A549 treated with CORT108297 at 1 μM for 4 hours (cell line): ENCODE results near the gene VGLL4. TPM values are rescaled to one million over a fixed set of nuclear protein-coding genes. Genes with fewer than 3 reads are reported as not detected.

Experiments used
- total RNA-seq: library from RNA; stranded (reverse); fragments of 200-300 nt; extraction: Qiagen RNA extraction; gene quantifications from 5 replicates; pipeline ENCODE4 v1.2.3, GENCODE V29; 2022

Gene VGLL4
- 27.1 to 34.1 TPM (median 31.1 TPM) in 5 replicates for total RNA-seq

DNA sequence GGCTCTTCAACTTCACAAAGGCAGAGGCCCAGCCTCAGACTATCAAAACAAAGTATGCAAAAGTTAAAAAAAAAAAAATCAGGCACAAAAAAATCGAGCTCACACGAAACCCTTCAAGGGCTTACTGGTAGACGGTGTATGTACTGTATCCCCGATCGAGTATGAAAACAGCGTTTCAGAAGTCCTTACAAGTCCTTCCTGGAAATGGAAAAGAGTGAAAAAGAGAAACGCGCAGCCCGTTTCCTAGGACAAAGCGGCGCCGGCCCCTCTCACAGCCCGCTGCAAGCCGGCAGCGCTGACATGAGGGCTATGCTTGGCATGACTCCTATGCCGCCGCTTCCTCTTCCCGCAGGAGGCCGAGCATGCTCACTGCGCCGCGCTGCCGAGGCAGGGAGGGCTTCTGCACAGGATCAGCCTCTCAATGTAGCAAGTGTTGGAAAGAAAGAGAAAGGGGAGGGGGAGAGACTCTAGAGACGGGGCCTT lies at the start of gene VGLL4:
Gene VGLL4 (minus strand): TSS at position 311 of the 483 bp plus-strand sequence. CDS start 397 bp downstream, outside the sequence.

Other genes starting within 250 kb of the VGLL4 start
- 24.8 to 29.5 TPM (median 28.8 TPM) in 5 replicates for gene TAMM41, start 203.0 kb upstream of the VGLL4 start, total RNA-seq